Sigmoid colon (tissue), 7 donors: ENCODE results near the gene CHN2. TPM values are rescaled to one million over a fixed set of nuclear protein-coding genes. Genes with fewer than 3 reads are reported as not detected.
A peak's percentile ranks its signal among the peaks of the same experiment; 100 is the strongest.

Experiments used
- DNase-seq: peaks from one replicate; pipeline ENCODE4 v3.0.0-alpha.2; 2019
- H3K27ac ChIP-seq, 4 donors: fragments of 200-600 bp; sonication (generic); one replicate each; pipeline ENCODE4 v1.5.1; 2016 to 2019; ENCODE audit warnings: mild to moderate bottlenecking in 1 of 4
- H3K27me3 ChIP-seq, 3 donors: fragments of 200-600 bp; sonication (generic); one replicate each; pipeline ENCODE4 v1.5.1; 2019; ENCODE audit warnings: mild to moderate bottlenecking in 1 of 3
- H3K36me3 ChIP-seq, 4 donors: fragments of 200-600 bp; sonication (generic); one replicate each; pipeline ENCODE4 v1.5.1; 2016 to 2019
- H3K4me1 ChIP-seq, 4 donors: fragments of 200-600 bp; sonication (generic); one replicate each; pipeline ENCODE4 v1.5.1; 2017 to 2019
- H3K4me3 ChIP-seq, 4 donors: fragments of 200-600 bp; sonication (generic); one replicate each; pipeline ENCODE4 v1.5.1; 2017 to 2019; ENCODE audit warnings: mild to moderate bottlenecking in 2 of 4, moderate library complexity in 1 of 4
- H3K9me3 ChIP-seq, 4 donors: fragments of 200-600 bp in 3 of 4; sonication (generic) in 3 of 4; one replicate each; pipeline versions ENCODE4 v1.5.1 to v1.6.1; 2013 to 2019
- CTCF ChIP-seq, 4 experiments: fragments of 450-650 bp in 3 of 4; fragments of 200-600 bp in 1 of 4; IDR thresholded peaks; one replicate each; pipeline ENCODE4 v1.5.1; 2016 to 2019; ENCODE audit warnings: antibody characterized with exemption in 4 of 4, mild to moderate bottlenecking in 3 of 4, moderate library complexity in 2 of 4
- EP300 ChIP-seq, 4 donors: sonication (generic); formaldehyde crosslinking; IDR thresholded peaks; one replicate each; pipeline ENCODE4 v1.6.1; 2017; ENCODE audit warnings: antibody characterized with exemption in 4 of 4
- POLR2A ChIP-seq, 2 donors: fragments of 450-650 bp; IDR thresholded peaks; one replicate each; pipeline ENCODE4 v1.6.1; 2016; ENCODE audit warnings: antibody characterized with exemption in 2 of 2, mild to moderate bottlenecking in 2 of 2, moderate library complexity in 2 of 2
- POLR2AphosphoS5 ChIP-seq, 4 donors: sonication (generic); formaldehyde crosslinking; IDR thresholded peaks; one replicate each; pipeline ENCODE4 v1.6.1; 2017; ENCODE audit warnings: antibody characterized with exemption in 4 of 4
- WGBS, 2 donors: extraction: QIAGEN DNeasy Blood & Tissue Kit; methylation state at CpG; one replicate each; pipeline ENCODE4 v1.1.7; 2013; 5-methylcytosine and 5-hydroxymethylcytosine counted together
- intact Hi-C: fragments of 100-400 bp; cut with DNase I; formaldehyde crosslinking; loops from one replicate; pipeline ENCODE4 v1.15.1; 2023
- polyA plus RNA-seq, 3 donors: library from polyadenylated mRNA; stranded (reverse); fragments of 200-250 nt; gene quantifications; one replicate each; pipeline ENCODE4 v1.2.3, GENCODE V29; 2013
- total RNA-seq, 4 donors: library from RNA; depleted of rRNA; stranded (reverse); fragments of >200 nt; gene quantifications; one replicate each; pipeline ENCODE4 v1.1.0, GENCODE V29; 2016
- donor health status: healthy with polysubstance abuse.
- donor health status: Bipolar disorder and iron deficiency.
- donor health status: healthy.

CHN2 gene
- total and polyA plus RNA-seq, 7 donors = 4.2 to 37.7 (median 15.8) TPM

- peaks cover 0 to 69% (median 55%) of the 10 kb centered on the region in 4 donors for H3K4me1 ChIP-seq
- intact Hi-C loops = no loop called here
- H3K36me3 ChIP-seq = no peaks in the 10 kb centered on the region
- H3K27ac ChIP-seq = peak overlapping the region in 1 of 4 donors; percentile 38
- H3K4me3 ChIP-seq = no peak overlapping the region
- no peaks in the 10 kb centered on the region for H3K9me3 ChIP-seq
- H3K27me3 ChIP-seq = no peaks in the 10 kb centered on the region
- WGBS, 2 donors = 91 to 92% methylated on average over 13 of the region's 13 CpGs
- TF ChIP-seq POLR2A (IDR thresholded peaks at IDR 0.05) (no peak), EP300 (IDR thresholded peaks at IDR 0.05) (no peak), CTCF (IDR thresholded peaks at IDR 0.05) (no peak), POLR2AphosphoS5 (IDR thresholded peaks at IDR 0.05) (no peak)
- no peak for DNase-seq
Measured at GRCh38 chr7:29486191-29486700, 291.7 kb downstream of the CHN2 start.

- Histone ChIP-seq H3K36me3 (no peaks in the 10 kb centered on the region), H3K9me3 (no peaks in the 10 kb centered on the region), H3K27me3 (no peaks in the 10 kb centered on the region), H3K4me1 (peaks cover 0 to 57% (median 43%) of the 10 kb centered on the region in 4 donors), H3K27ac (peak overlapping the region in 1 of 4 donors; percentile 61), H3K4me3 (no peak overlapping the region)
- TF ChIP-seq POLR2A (IDR thresholded peaks at IDR 0.05) (no peak), CTCF (IDR thresholded peaks at IDR 0.05) (no peak), EP300 (IDR thresholded peaks at IDR 0.05) (no peak), POLR2AphosphoS5 (IDR thresholded peaks at IDR 0.05) (no peak)
- no peak for DNase-seq
- WGBS, 2 donors = 12 to 24% methylated on average over 2 of the region's 2 CpGs
- intact Hi-C loops = no loop called here
Measured at GRCh38 chr7:29487424-29487823, 292.8 kb downstream of the CHN2 start.

GRCh38 chr7:29488203-29488970 is 293.8 kb downstream of the CHN2 start:
- no peak for DNase-seq
- intact Hi-C loops = no loop called here
- H3K9me3 ChIP-seq = no peaks in the 10 kb centered on the region
- H3K4me3 ChIP-seq = no peak overlapping the region
- TF ChIP-seq POLR2A (IDR thresholded peaks at IDR 0.05) (no peak), EP300 (IDR thresholded peaks at IDR 0.05) (no peak), POLR2AphosphoS5 (IDR thresholded peaks at IDR 0.05) (no peak)
- no peaks in the 10 kb centered on the region for H3K27me3 ChIP-seq
- H3K27ac ChIP-seq = peak overlapping the region; percentile 35 to 61 (median 40)
- peaks cover 0 to 51% (median 40%) of the 10 kb centered on the region in 4 donors for H3K4me1 ChIP-seq
- no peaks in the 10 kb centered on the region for H3K36me3 ChIP-seq
- WGBS, 2 donors = 80 to 82% methylated on average over 8 of the region's 8 CpGs

GRCh38 chr7:29488977-29489376 is 294.4 kb downstream of the CHN2 start:
- no peak for DNase-seq
- H3K27me3 ChIP-seq = no peaks in the 10 kb centered on the region
- H3K36me3 ChIP-seq = no peaks in the 10 kb centered on the region
- WGBS, 2 donors = 31 to 60% methylated on average over 2 of the region's 2 CpGs
- peaks cover 0 to 49% (median 38%) of the 10 kb centered on the region in 4 donors for H3K4me1 ChIP-seq
- H3K4me3 ChIP-seq = no peak overlapping the region
- H3K27ac ChIP-seq = peak overlapping the region; percentile 35 to 61 (median 46)
- no peaks in the 10 kb centered on the region for H3K9me3 ChIP-seq
- intact Hi-C loops = no loop called here
- no peak for TF ChIP-seq EP300 (IDR thresholded peaks at IDR 0.05)

- Histone ChIP-seq H3K27ac (no peak overlapping the region), H3K4me3 (no peak overlapping the region), H3K36me3 (no peaks in the 10 kb centered on the region), H3K27me3 (no peaks in the 10 kb centered on the region), H3K4me1 (peaks cover 0 to 46% (median 37%) of the 10 kb centered on the region in 4 donors), H3K9me3 (no peaks in the 10 kb centered on the region)
- DNase-seq = no peak
- WGBS, 2 donors = 64 to 84% methylated on average over 4 of the region's 4 CpGs
- TF ChIP-seq CTCF (IDR thresholded peaks at IDR 0.05) = no peak
- no peak for TF ChIP-seq POLR2AphosphoS5 (IDR thresholded peaks at IDR 0.05)
- no peak for TF ChIP-seq POLR2A (IDR thresholded peaks at IDR 0.05)
- intact Hi-C loops = no loop called here
Measured at GRCh38 chr7:29490094-29490607, 295.6 kb downstream of the CHN2 start.
